ENCODE measurements around the gene FN1. TPM values are rescaled to one million over a fixed set of nuclear protein-coding genes. Genes with fewer than 3 reads are reported as not detected.

FN1 gene
- total RNA-seq, 1 donor from 2014 or later: 2,584 TPM

- no peak for TF ChIP-seq CTCF (IDR thresholded peaks at IDR 0.05; ENCODE audit: insufficient read depth, low read length, poor library complexity, severe bottlenecking)
- no peak for DNase-seq (ENCODE audit: low read depth)
- no peak overlapping the region for H3K4me3 ChIP-seq (ENCODE audit: low read depth, low read length)
- no peaks in the 10 kb centered on the region for H3K27me3 ChIP-seq (ENCODE audit: control insufficient read depth, insufficient read depth, low read length)
- peaks cover 8% of the 10 kb centered on the region for H3K36me3 ChIP-seq (ENCODE audit: control insufficient read depth, insufficient read depth, low read length)
These were observed 61.0 kb downstream of the FN1 start for GRCh38 chr2:215374642-215375466.

- Histone ChIP-seq H3K27me3 (ENCODE audit: control insufficient read depth, insufficient read depth, low read length) (no peaks in the 10 kb centered on the region), H3K4me3 (ENCODE audit: low read depth, low read length) (no peak overlapping the region), H3K36me3 (ENCODE audit: control insufficient read depth, insufficient read depth, low read length) (peaks cover 10% of the 10 kb centered on the region)
- no peak for DNase-seq (ENCODE audit: low read depth)
- no peak for TF ChIP-seq CTCF (IDR thresholded peaks at IDR 0.05; ENCODE audit: insufficient read depth, low read length, poor library complexity, severe bottlenecking)
These were observed 61.9 kb downstream of the FN1 start for GRCh38 chr2:215374002-215374401.

GRCh38 chr2:215372968-215373649 is 62.8 kb downstream of the FN1 start:
- H3K36me3 ChIP-seq (ENCODE audit: control insufficient read depth, insufficient read depth, low read length): peaks cover 10% of the 10 kb centered on the region
- H3K4me3 ChIP-seq (ENCODE audit: low read depth, low read length): no peak overlapping the region
- no peaks in the 10 kb centered on the region for H3K27me3 ChIP-seq (ENCODE audit: control insufficient read depth, insufficient read depth, low read length)
- no peak for TF ChIP-seq CTCF (IDR thresholded peaks at IDR 0.05; ENCODE audit: insufficient read depth, low read length, poor library complexity, severe bottlenecking)
- no peak for DNase-seq (ENCODE audit: low read depth)

GRCh38 chr2:215371915-215372897 is 63.7 kb downstream of the FN1 start:
- Histone ChIP-seq H3K36me3 (ENCODE audit: control insufficient read depth, insufficient read depth, low read length) (peaks cover 10% of the 10 kb centered on the region), H3K4me3 (ENCODE audit: low read depth, low read length) (no peak overlapping the region), H3K27me3 (ENCODE audit: control insufficient read depth, insufficient read depth, low read length) (no peaks in the 10 kb centered on the region)
- no peak for TF ChIP-seq CTCF (IDR thresholded peaks at IDR 0.05; ENCODE audit: insufficient read depth, low read length, poor library complexity, severe bottlenecking)
- DNase-seq (ENCODE audit: low read depth): no peak

- TF ChIP-seq CTCF (IDR thresholded peaks at IDR 0.05; ENCODE audit: insufficient read depth, low read length, poor library complexity, severe bottlenecking): no peak
- no peak for DNase-seq (ENCODE audit: low read depth)
- Histone ChIP-seq H3K4me3 (ENCODE audit: low read depth, low read length) (no peak overlapping the region), H3K27me3 (ENCODE audit: control insufficient read depth, insufficient read depth, low read length) (no peaks in the 10 kb centered on the region), H3K36me3 (ENCODE audit: control insufficient read depth, insufficient read depth, low read length) (peaks cover 7% of the 10 kb centered on the region)
These were observed 65.5 kb downstream of the FN1 start for GRCh38 chr2:215370112-215370965.

All from kidney epithelial cell (primary cell).